ENCODE measurements around the gene SORL1-AS1.
"Not testable (repeated sequence)": the region's sequence is repeated elsewhere in the genome, so short reads cannot be mapped to it uniquely, and the experiment has no call there.

The SORL1-AS1 gene

GRCh38 chr11:121426476-121427399 is 26.0 kb downstream of the SORL1-AS1 start:
- peak; percentile 13 for DNase-seq

- no peak for DNase-seq
Observed at GRCh38 chr11:121425828-121426227, 26.9 kb downstream of the SORL1-AS1 start.

DNA sequence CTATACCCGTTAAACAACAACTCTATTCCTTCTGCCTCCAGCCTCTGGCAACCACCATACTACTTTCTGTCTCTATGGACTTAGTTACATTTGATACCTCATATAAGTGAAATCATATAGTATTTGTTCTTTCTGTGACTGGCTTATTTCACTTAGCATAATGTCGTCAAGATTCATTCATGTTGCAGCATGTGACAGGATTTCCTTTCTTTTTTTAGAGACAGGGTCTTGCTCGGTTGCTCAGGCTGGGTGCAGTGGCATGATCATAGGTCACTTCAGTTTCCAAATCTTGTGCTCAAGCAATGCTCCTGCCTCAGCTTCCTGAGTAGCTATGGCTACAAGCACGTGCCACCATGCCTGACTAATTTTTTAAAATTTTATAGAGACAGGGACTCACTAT is 30.1 kb downstream of the SORL1-AS1 start:
- DNase-seq = no peak

DNA sequence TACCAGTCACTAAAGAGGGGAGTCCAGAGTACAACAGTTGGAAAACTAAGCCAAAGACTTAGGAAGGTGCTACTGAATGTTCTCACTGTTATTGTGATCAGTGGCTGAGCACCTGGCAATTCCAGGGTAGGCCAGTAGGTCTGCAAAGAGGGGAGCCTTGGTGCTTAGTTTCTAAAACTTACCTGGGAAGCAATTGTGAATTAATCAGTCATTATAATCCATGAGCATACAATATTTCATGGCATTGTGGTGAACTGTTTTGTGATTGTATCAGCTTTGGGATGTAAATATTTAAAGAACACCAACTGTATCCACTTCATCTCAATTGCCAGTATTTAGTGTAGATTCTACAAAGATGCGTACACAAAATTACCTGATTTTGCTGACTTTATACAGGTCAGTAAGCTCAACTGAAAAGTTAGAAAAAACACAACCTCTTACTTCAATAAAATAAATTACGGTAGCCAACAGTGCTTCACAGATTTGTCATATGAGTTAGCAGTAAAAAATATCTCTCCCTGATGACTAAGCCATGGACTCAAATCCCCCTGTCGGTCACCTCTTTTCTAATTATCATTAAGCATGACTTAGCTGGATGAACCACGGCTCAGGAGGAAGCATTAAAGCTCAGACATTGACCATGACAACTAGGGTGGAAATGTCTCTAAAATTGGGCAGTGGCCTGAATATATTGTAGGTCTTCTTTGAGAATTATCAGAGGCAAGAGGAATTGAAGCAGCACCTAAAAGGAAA is 31.4 kb downstream of the SORL1-AS1 start:
- no peak for DNase-seq

- no peak for DNase-seq
Observed at GRCh38 chr11:121420398-121420797, 32.4 kb downstream of the SORL1-AS1 start.

GRCh38 chr11:121419836-121420235 is 32.9 kb downstream of the SORL1-AS1 start:
- no peak for DNase-seq

DNA sequence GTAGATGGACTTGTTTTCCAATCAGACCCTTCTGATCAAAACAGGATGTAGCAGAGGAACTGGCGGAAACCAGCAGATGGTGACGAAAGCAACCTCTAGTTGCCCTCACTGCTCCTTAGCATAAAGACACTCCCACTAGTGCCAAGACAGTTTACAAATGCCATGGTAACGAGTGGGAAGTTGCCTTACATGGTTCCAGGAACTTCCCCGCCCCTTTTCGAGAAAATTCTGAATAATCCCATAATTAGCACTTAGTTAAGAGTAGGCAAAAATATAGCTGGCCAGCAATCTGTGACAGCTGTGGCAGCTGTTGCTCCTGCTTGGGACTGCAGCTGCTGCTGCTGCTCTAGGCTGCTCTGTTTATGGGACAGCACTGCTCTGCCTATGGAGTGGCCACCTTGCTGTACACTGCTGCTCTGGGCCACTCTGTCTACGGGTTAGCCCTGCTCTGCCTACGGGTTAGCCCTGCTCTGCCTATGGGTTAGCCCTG is 34.1 kb downstream of the SORL1-AS1 start:
- DNase-seq = peak; percentile 47

DNA sequence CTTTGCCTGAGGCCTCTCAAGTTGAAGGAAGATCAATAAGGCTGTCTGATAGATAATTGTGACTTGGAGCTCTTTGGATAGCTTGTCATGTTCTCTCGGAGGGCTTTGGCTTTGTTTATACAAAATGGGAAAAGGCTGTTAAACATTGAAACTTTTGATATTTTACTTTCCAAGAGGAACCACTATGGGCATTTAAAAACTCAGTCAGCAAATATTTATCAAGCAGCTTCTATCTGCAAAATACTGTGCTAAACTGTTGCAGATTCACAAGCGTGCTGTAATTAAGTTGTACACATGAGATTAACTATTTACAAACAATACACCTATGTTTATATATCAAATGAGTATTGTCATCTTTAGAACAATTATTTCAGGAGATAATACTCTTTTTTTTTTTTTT is 35.2 kb downstream of the SORL1-AS1 start:
- DNase-seq = no peak

DNA sequence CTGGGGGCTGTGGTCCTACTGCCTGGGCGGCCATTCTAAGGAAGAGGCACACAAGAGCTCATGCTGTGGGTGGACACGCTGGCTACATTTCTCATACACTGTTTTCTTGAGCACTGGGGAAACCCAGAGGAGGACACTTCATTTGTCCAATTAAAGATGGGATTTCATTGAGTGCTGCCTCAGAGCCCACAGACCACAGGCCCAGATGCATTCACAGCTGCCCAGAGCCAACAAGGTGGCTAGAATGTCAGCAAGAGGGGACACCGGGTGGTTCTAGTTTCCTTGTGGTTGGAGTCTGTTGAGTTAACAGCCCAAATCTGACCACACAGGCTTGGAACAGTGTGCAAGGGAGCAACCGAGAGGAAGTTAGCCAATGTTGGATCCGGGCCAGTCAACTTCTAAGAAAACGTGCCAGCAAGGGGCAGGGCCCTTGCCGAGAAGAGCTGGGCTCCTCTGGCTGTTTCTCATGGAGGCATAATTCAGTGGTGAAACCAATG is 35.7 kb downstream of the SORL1-AS1 start:
- DNase-seq = peak; percentile 93

DNA sequence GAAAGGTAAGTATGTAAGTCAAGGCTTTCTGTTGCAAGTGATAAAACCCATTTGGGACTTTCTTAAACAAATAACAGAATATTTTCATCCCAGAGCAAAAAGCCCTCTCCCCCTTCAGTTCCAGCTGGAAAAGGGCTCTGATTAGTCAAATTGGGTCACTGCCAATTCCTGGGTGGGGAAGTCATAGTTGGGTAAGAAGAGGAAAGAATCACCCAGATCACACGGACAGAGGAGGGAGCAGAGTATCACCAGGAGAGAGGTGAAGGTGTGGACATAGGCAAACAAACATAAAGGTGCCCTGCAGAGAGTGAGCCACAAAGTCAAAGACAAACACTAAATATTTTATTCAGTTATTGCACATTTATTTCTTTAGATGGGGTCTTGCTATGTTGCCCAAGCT is 36.9 kb downstream of the SORL1-AS1 start:
- no peak for DNase-seq

DNA sequence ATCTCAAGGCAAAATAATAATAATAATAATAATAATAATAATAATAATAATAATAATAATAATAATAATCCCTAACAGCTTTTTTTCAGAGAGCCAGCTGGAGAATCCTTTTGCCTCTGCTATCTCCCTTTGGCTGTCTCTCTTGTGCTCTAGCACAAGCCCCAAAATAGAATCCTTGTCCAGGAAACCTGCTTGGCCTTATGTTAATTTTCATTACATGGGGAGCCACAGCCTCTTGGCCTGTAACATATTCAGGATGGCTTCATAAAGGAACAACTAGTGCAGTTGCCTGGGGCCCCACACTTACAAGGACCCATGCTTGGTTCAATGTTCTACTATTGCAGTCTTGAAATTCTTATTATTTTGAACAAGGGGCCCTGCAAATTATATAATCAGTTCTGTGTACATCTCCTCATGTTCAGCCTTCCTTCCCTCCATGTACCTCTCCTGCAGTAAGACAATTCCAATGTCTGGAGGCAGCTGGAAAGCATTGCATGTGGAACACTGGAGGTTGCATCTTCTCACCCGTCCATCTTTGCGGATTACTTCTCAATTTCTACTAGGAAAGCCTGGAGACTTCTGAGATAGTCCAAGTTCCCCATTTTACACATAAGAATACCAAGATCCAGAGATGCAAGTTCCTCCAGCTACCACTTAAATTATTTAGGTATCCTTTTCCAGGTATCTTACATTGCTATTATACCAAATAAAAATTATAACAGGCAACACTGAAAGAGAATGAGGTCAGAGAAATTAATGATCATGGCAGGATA is 38.4 kb downstream of the SORL1-AS1 start:
- no peak for DNase-seq

GRCh38 chr11:121412711-121413415 is 39.9 kb downstream of the SORL1-AS1 start:
- DNase-seq = no peak

- DNase-seq = no peak
Observed at GRCh38 chr11:121412000-121412587, 40.7 kb downstream of the SORL1-AS1 start.

DNA sequence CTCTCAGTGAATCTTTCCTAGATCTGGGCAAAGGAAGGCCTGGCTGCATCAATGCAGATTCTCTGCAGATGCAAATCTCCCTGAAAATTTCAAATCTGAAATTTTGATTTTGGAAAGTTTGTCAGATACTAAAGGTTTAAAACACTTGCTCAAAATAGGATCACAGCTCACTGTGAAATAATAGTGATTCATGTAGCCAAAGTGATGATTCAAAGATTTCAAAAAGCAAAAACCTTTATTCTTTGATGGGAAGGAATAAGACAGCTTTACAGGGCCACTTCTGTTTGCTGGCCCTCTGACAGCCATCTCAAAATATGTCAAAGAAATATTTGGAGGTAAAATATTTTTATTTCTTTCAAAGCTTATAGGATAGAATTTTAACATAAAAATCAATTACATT is 41.4 kb downstream of the SORL1-AS1 start:
- not testable (repeated sequence) for DNase-seq

GRCh38 chr11:121410041-121410440 is 42.7 kb downstream of the SORL1-AS1 start:
- DNase-seq = not testable (repeated sequence)

DNA sequence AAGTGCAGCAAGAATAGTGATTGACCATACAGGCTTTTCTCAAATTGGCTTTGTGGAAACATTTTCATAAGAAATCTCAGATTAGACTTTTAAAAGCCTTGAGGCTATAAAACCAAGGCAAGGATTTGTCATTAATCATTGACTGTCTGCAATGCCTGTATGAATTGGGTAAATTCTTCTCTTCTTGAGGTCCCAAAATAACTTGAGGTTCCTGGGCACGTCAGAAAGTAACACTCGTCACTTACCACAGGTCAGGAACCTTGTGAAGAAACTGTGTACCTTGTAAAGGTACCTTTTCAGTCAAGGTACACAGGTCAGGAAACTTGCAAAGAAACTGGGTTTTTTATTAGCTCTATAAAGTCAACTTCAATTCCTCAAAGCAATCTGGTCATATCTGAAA is 43.9 kb downstream of the SORL1-AS1 start:
- no peak for DNase-seq

DNA sequence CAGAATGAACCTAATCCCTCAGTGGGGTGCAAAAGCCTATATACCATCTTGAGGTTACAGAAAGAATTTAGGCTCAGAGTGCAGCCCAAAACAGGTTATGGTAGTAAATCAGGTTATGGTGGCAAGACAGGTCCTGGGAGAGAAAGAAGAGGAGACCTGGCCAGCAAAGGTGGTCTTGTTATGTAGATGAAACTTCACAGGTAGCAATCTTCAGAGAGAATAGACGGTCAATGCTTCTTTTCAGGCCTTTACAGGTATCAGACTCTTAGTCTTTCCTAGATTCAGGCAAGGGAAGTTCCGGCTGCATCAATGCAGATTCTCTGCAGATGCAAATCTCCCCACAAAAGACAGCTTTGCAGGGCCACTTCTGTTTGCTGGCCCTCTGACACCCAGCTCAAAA is 46.5 kb downstream of the SORL1-AS1 start:
- DNase-seq = no peak

GRCh38 chr11:121405646-121406045 is 47.1 kb downstream of the SORL1-AS1 start:
- DNase-seq = no peak

GRCh38 chr11:121394785-121395184 is 58.0 kb downstream of the SORL1-AS1 start:
- no peak for DNase-seq

GRCh38 chr11:121393855-121394254 is 58.9 kb downstream of the SORL1-AS1 start:
- no peak for DNase-seq

- peak; percentile 88 for DNase-seq
Observed at GRCh38 chr11:121391914-121392313, 60.9 kb downstream of the SORL1-AS1 start.

GRCh38 chr11:121389651-121390050 is 63.1 kb downstream of the SORL1-AS1 start:
- DNase-seq = no peak
